OCI-LY7 (cell line): ENCODE results near the gene SRGAP3. TPM values are rescaled to one million over a fixed set of nuclear protein-coding genes. Genes with fewer than 3 reads are reported as not detected.

Source experiments
- BruUV-seq: library from RNA; stranded (reverse); fragments of 400-500 nt; replicated peaks from 2 replicates; lab custom pipeline; 2021; lab: Mats Ljungman, UMichigan
- CTCF ChIA-PET: fragments of 300-600 bp; sonication (Branson Sonifier 250); formaldehyde crosslinking; loops from one replicate; lab custom pipeline; 2022; ENCODE audit warnings: antibody characterized with exemption; ENCODE audit not compliant: unreplicated experiment; lab: Charles Lee
- POLR2A ChIA-PET: fragments of 300-600 bp; sonication (Branson Sonifier 250); formaldehyde crosslinking; loops from one replicate; lab custom pipeline; 2022; ENCODE audit warnings: antibody characterized with exemption; lab: Charles Lee
- DNase-seq: peaks from one replicate; pipeline ENCODE4 v3.0.0-alpha.2; 2015; ENCODE audit warnings: low spot score
- H2AFZ ChIP-seq: fragments of 200-600 bp; sonication (generic), shearing (Covaris generic); 2 replicates; pipeline ENCODE4 v1.6.1; 2014; ENCODE audit warnings: mild to moderate bottlenecking, antibody characterized with exemption, low read length, moderate library complexity
- H3K27ac ChIP-seq: fragments of 200-600 bp; sonication (generic); 2 replicates; pipeline ENCODE4 v1.5.1; 2014; ENCODE audit warnings: mixed run types, low read depth, mild to moderate bottlenecking, moderate library complexity, low read length, inconsistent platforms; ENCODE audit not compliant: poor library complexity, severe bottlenecking
- H3K36me3 ChIP-seq: fragments of 200-600 bp; sonication (generic); 2 replicates; pipeline ENCODE4 v1.6.1; 2014; ENCODE audit warnings: mild to moderate bottlenecking, antibody characterized with exemption, low read length, moderate library complexity, mixed read lengths; ENCODE audit not compliant: insufficient read depth
- H3K4me1 ChIP-seq: fragments of 200-600 bp; sonication (generic); 2 replicates; pipeline ENCODE4 v1.5.1; 2014; ENCODE audit warnings: mild to moderate bottlenecking, low read length; ENCODE audit not compliant: insufficient read depth, poor library complexity, severe bottlenecking
- H3K4me2 ChIP-seq: fragments of 200-600 bp; sonication (generic); 2 replicates; pipeline ENCODE4 v1.6.1; 2014; ENCODE audit warnings: mild to moderate bottlenecking, low read length
- H3K4me3 ChIP-seq: fragments of 200-600 bp; sonication (generic); 2 replicates; pipeline ENCODE4 v1.5.1; 2014; ENCODE audit warnings: mild to moderate bottlenecking, low read depth, low read length; ENCODE audit not compliant: poor library complexity, severe bottlenecking
- H3K79me2 ChIP-seq: fragments of 200-600 bp; sonication (generic); 2 replicates; pipeline ENCODE4 v1.6.1; 2016; ENCODE audit warnings: low read depth, mild to moderate bottlenecking, low read length, moderate library complexity, mixed read lengths; ENCODE audit not compliant: insufficient read depth
- H3K9me2 ChIP-seq: fragments of 200-600 bp; sonication (generic); 2 replicates; pipeline ENCODE4 v1.6.1; 2016; ENCODE audit warnings: mild to moderate bottlenecking, low read length, mixed read lengths; ENCODE audit not compliant: insufficient read depth
- H3K9me3 ChIP-seq: fragments of 200-600 bp; sonication (generic); 2 replicates; pipeline ENCODE4 v1.6.1; 2014; ENCODE audit warnings: mild to moderate bottlenecking, mixed run types, low read length, mixed read lengths
- H4K20me1 ChIP-seq: fragments of 200-600 bp; sonication (generic); 2 replicates; pipeline ENCODE4 v1.6.1; 2014; ENCODE audit warnings: mild to moderate bottlenecking, antibody characterized with exemption, low read length, moderate library complexity, mixed read lengths; ENCODE audit not compliant: insufficient read depth
- EZH2phosphoT487 ChIP-seq: fragments of 200-600 bp; sonication (generic); IDR thresholded peaks from 2 replicates; pipeline ENCODE4 v1.6.1; 2018; ENCODE audit warnings: low read depth, borderline replicate concordance, mild to moderate bottlenecking, mixed run types, antibody characterized with exemption, low read length, moderate library complexity, mixed read lengths
- intact Hi-C: fragments of 100-400 bp; cut with micrococcal nuclease; formaldehyde crosslinking; loops from one replicate; pipeline ENCODE4 v1.10.0; 2022; ENCODE audit not compliant: unreplicated experiment
- total RNA-seq, 2 experiments: library from RNA; depleted of rRNA in 1 of 2; stranded (reverse); fragments of >200 nt in 1 of 2; shearing (Covaris generic) in 1 of 2; gene quantifications; 2 replicates each; pipeline ENCODE4 v1.2.3, GENCODE V29; 2014 to 2022
- TF ChIP-seq, protein P1 (sequence below): fragments of 200-600 bp; sonication (generic); conservative IDR thresholded peaks from 2 replicates; pipeline ENCODE4 v1.5.1; 2014; ENCODE audit warnings: mild to moderate bottlenecking, antibody characterized with exemption, low read length, moderate library complexity, mixed read lengths

The SRGAP3 gene
- total RNA-seq, 2 experiments from 2014 or later = 1.5 to 1.7 TPM

DNA sequence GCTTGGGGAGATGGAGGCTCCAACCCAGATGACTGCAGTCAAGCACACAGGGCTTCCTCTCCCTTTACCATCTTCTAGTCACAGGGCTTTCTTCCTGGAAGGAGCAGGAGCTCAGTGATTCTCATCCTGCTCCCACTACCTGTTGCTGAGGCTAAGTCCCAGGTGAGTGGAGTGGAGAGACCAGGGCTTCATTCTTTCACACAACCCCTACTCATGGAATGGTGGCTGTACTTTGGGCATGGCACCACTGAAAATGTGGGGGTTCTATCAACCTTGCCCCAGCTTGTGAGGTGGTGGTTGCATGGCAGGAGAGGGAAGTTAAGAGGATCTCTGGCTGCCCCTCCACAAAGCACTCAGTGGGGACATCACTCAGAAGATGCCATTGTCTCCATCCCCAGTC, 249.4 kb downstream of the SRGAP3 start:
- Histone ChIP-seq H4K20me1 (no peaks in the 10 kb centered on the region), H3K4me1 (no peaks in the 10 kb centered on the region), H3K4me3 (no peak overlapping the region), H2AFZ (no peak overlapping the region), H3K27ac (no peak overlapping the region), H3K4me2 (no peak overlapping the region), H3K36me3 (no peaks in the 10 kb centered on the region), H3K9me2 (no peaks in the 10 kb centered on the region), H3K9me3 (no peaks in the 10 kb centered on the region), H3K79me2 (no peaks in the 10 kb centered on the region)
- DNase-seq = no peak
- no TSS peak for BruUV-seq
- ChIA-PET CTCF (no interaction called here), POLR2A (no interaction called here)
- TF ChIP-seq, protein P1, sequence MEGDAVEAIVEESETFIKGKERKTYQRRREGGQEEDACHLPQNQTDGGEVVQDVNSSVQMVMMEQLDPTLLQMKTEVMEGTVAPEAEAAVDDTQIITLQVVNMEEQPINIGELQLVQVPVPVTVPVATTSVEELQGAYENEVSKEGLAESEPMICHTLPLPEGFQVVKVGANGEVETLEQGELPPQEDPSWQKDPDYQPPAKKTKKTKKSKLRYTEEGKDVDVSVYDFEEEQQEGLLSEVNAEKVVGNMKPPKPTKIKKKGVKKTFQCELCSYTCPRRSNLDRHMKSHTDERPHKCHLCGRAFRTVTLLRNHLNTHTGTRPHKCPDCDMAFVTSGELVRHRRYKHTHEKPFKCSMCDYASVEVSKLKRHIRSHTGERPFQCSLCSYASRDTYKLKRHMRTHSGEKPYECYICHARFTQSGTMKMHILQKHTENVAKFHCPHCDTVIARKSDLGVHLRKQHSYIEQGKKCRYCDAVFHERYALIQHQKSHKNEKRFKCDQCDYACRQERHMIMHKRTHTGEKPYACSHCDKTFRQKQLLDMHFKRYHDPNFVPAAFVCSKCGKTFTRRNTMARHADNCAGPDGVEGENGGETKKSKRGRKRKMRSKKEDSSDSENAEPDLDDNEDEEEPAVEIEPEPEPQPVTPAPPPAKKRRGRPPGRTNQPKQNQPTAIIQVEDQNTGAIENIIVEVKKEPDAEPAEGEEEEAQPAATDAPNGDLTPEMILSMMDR = no peak
- TF ChIP-seq EZH2phosphoT487 = no peak
- intact Hi-C loops = no loop called here

DNA sequence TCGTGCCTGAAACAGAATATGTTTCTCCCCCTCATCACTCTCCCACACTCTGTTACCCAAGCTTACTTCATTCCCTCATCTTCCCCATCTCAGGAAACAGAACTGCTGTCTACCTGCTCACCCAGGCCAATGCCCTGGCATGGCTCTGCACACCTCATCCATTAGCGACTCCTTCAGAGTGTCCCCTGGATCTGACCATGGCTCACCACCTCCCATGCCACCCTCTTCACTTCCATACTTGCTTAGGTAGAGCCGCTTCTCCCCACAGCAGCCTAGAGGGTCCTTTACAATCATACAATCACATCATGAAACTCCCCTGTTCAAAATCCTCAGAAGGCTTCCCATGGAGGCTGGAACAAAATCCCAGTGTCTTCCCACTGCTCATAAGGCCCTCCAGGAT, 252.3 kb downstream of the SRGAP3 start:
- POLR2A ChIA-PET = interaction anchor here (1.7 kb wide), 1 partner anchor 10 kb away, joined by 7 read pairs; no protein-coding TSS in a partner anchor
- CTCF ChIA-PET = no interaction called here
- Histone ChIP-seq H3K4me1 (no peaks in the 10 kb centered on the region), H3K9me3 (no peaks in the 10 kb centered on the region), H3K79me2 (no peaks in the 10 kb centered on the region), H3K36me3 (no peaks in the 10 kb centered on the region), H4K20me1 (no peaks in the 10 kb centered on the region), H3K4me3 (no peak overlapping the region), H3K4me2 (no peak overlapping the region), H3K9me2 (no peaks in the 10 kb centered on the region), H3K27ac (no peak overlapping the region), H2AFZ (no peak overlapping the region)
- TF ChIP-seq EZH2phosphoT487 = no peak
- TF ChIP-seq, protein P1 = no peak
- DNase-seq = no peak
- no TSS peak for BruUV-seq
- intact Hi-C loops = no loop called here

DNA sequence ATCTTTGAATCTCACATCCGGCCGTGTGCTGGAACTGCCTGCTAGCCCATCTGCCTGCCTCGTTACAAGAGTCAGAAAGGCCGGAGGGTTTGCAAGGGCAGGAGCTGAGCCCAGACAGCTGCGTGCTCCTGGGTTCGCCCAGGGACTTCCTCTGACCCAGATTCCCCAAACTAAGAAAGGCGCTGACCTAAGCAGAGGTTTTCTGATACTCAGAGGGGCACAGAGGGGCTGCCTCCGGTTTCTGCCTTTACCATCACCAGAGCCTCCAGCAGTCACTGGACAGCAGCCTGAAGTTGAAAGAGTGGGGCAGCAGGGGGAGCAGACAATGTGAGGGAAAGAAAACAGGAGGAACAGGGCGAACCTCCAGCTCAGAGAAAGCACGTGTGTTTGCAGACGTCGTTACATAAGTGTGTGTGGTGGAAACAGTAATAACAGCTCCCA, 252.7 kb downstream of the SRGAP3 start:
- POLR2A ChIA-PET = interaction anchor here (1.7 kb wide), 1 partner anchor 9 kb away, joined by 7 read pairs; no protein-coding TSS in a partner anchor
- no peaks in the 10 kb centered on the region for H4K20me1 ChIP-seq

More for the DNA sequence above, 252.7 kb downstream of the SRGAP3 start:
- no peak overlapping the region for H2AFZ ChIP-seq
- no peaks in the 10 kb centered on the region for H3K4me1 ChIP-seq
- no peaks in the 10 kb centered on the region for H3K9me3 ChIP-seq
- H3K4me2 ChIP-seq = no peak overlapping the region
- H3K79me2 ChIP-seq = no peaks in the 10 kb centered on the region
- no peaks in the 10 kb centered on the region for H3K9me2 ChIP-seq
- H3K4me3 ChIP-seq = no peak overlapping the region
- no peak for TF ChIP-seq EZH2phosphoT487
- TF ChIP-seq, protein P1 = no peak
- CTCF ChIA-PET = interaction anchor here (0.5 kb wide), 1 partner anchor 42 kb away, joined by 4 read pairs; no protein-coding TSS in a partner anchor
- intact Hi-C loops = no loop called here
- BruUV-seq = no TSS peak
- H3K36me3 ChIP-seq = no peaks in the 10 kb centered on the region
- H3K27ac ChIP-seq = no peak overlapping the region
- DNase-seq = no peak
